GM23338 (cell line): ENCODE measurements around the gene AMFR. TPM values are rescaled to one million over a fixed set of nuclear protein-coding genes. Genes with fewer than 3 reads are reported as not detected.

Experiments
- ATAC-seq: fragments of 200-7000 bp; cut with Tn5 transposase; 3 replicates; pipeline ENCODE4 v1.9.1; 2020
- DNase-seq: peaks from one replicate; pipeline ENCODE4 v3.0.0-alpha.2; 2015; ENCODE audit warnings: low spot score
- H2AFZ ChIP-seq: fragments of 200-600 bp; sonication (generic); 2 replicates; pipeline ENCODE4 v1.8.0; 2016; ENCODE audit warnings: antibody characterized with exemption, mild to moderate bottlenecking, moderate library complexity
- H3F3A ChIP-seq: fragments of 200-600 bp; sonication (generic); replicated peaks from 2 replicates; pipeline ENCODE4 v1.8.0; 2017; ENCODE audit warnings: antibody characterized with exemption, mixed run types, low read depth
- H3K27ac ChIP-seq: fragments of 200-600 bp; sonication (generic); 2 replicates; pipeline ENCODE4 v1.6.1; 2016; ENCODE audit warnings: low read depth
- H3K27me3 ChIP-seq: fragments of 200-600 bp; sonication (generic); 2 replicates; pipeline ENCODE4 v1.8.0; 2016; ENCODE audit warnings: mild to moderate bottlenecking, mixed run types, moderate library complexity; ENCODE audit not compliant: insufficient read depth
- H3K36me3 ChIP-seq: fragments of 200-600 bp; sonication (generic); 2 replicates; pipeline ENCODE4 v1.8.0; 2016; ENCODE audit warnings: mild to moderate bottlenecking; ENCODE audit not compliant: insufficient read depth
- H3K4me1 ChIP-seq: fragments of 200-600 bp; sonication (generic); 2 replicates; pipeline ENCODE4 v1.8.0; 2016; ENCODE audit warnings: mild to moderate bottlenecking, moderate library complexity; ENCODE audit not compliant: insufficient read depth
- H3K4me2 ChIP-seq: fragments of 200-600 bp; sonication (generic); 2 replicates; pipeline ENCODE4 v1.7.1; 2017; ENCODE audit warnings: mixed run types
- H3K4me3 ChIP-seq: fragments of 200-600 bp; sonication (generic); 2 replicates; pipeline ENCODE4 v1.6.1; 2016; ENCODE audit warnings: mixed run types
- H3K79me2 ChIP-seq: fragments of 200-600 bp; sonication (generic); replicated peaks from 2 replicates; pipeline ENCODE4 v1.8.0; 2017; ENCODE audit warnings: mild to moderate bottlenecking; ENCODE audit not compliant: insufficient read depth
- H3K9me2 ChIP-seq: fragments of 200-600 bp; sonication (generic); 2 replicates; pipeline ENCODE4 v1.8.0; 2017; ENCODE audit not compliant: insufficient read depth
- H4K20me1 ChIP-seq: fragments of 200-600 bp; sonication (generic); replicated peaks from 2 replicates; pipeline ENCODE4 v1.8.0; 2017; ENCODE audit warnings: mild to moderate bottlenecking; ENCODE audit not compliant: insufficient read depth
- H3K27ac Mint-ChIP-seq: 2 replicates; pipeline ENCODE4 v1.8.0; 2020; ENCODE audit warnings: inconsistent platforms, mild to moderate bottlenecking, moderate library complexity, mixed read lengths
- H3K27me3 Mint-ChIP-seq: 3 replicates; pipeline ENCODE4 v1.8.0; 2022; ENCODE audit warnings: low read depth, mild to moderate bottlenecking, moderate library complexity, mixed read lengths, inconsistent platforms; ENCODE audit not compliant: insufficient read depth, poor library complexity
- H3K36me3 Mint-ChIP-seq: 3 replicates; pipeline ENCODE4 v1.8.0; 2021; ENCODE audit warnings: low read depth, mild to moderate bottlenecking, inconsistent platforms, moderate library complexity, mixed read lengths
- H3K4me1 Mint-ChIP-seq: 3 replicates; pipeline ENCODE4 v1.8.0; 2020; ENCODE audit warnings: mild to moderate bottlenecking, inconsistent platforms, mixed read lengths
- H3K4me3 Mint-ChIP-seq: 3 replicates; pipeline ENCODE4 v1.8.0; 2021; ENCODE audit warnings: moderate library complexity, mild to moderate bottlenecking, inconsistent platforms, mixed read lengths
- H3K9me3 Mint-ChIP-seq: 3 replicates; pipeline ENCODE4 v1.8.0; 2020; ENCODE audit warnings: moderate library complexity, mild to moderate bottlenecking, inconsistent platforms, mixed read lengths
- CREB1 ChIP-seq: fragments of 250-450 bp; sonication (Bioruptor Pico); IDR thresholded peaks from 2 replicates; pipeline ENCODE4 v1.5.0; 2020; ENCODE audit warnings: low read depth, mild to moderate bottlenecking, moderate library complexity
- EZH2 ChIP-seq: fragments of 200-600 bp; sonication (generic); IDR thresholded peaks from one replicate; pipeline ENCODE4 v1.8.0; 2017; ENCODE audit warnings: antibody characterized with exemption, mild to moderate bottlenecking, low read depth; ENCODE audit not compliant: unreplicated experiment
- EZH2phosphoT487 ChIP-seq: fragments of 200-600 bp; sonication (generic); IDR thresholded peaks from one replicate; pipeline ENCODE4 v1.8.1; 2018; ENCODE audit warnings: antibody characterized with exemption; ENCODE audit not compliant: unreplicated experiment
- POLR2AphosphoS5 ChIP-seq: IDR thresholded peaks from 2 replicates; pipeline ENCODE4 v1.6.1; 2016; ENCODE audit warnings: antibody characterized with exemption, low read depth
- STAT1 ChIP-seq: IDR thresholded peaks from one replicate; pipeline ENCODE4 v1.6.1; 2016; ENCODE audit warnings: antibody characterized with exemption; ENCODE audit not compliant: unreplicated experiment
- ZNF331 ChIP-seq: fragments of 250-450 bp; sonication (Bioruptor Pico); IDR thresholded peaks from 2 replicates; pipeline ENCODE4 v1.5.0; 2020; ENCODE audit warnings: low read depth, mild to moderate bottlenecking, moderate library complexity
- ZNF462 ChIP-seq: fragments of 250-450 bp; sonication (Bioruptor Pico); IDR thresholded peaks from 2 replicates; pipeline ENCODE4 v1.5.0; 2020; ENCODE audit warnings: mild to moderate bottlenecking, moderate library complexity
- polyA plus RNA-seq: library from polyadenylated mRNA; unstranded; fragments of >200 nt; fragmentation: Nextera tagmentation; extraction: Ambion mirVana; gene quantifications from 2 replicates; pipeline ENCODE4 v1.2.1, GENCODE V29; 2016
- total RNA-seq: library from RNA; depleted of rRNA; stranded (reverse); fragments of >200 nt; shearing (Covaris generic); gene quantifications from 2 replicates; pipeline ENCODE4 v1.2.3, GENCODE V29; 2014
- TF ChIP-seq, protein P1 (sequence below): IDR thresholded peaks from one replicate; pipeline ENCODE4 v1.6.1; 2018; ENCODE audit warnings: antibody characterized with exemption; ENCODE audit not compliant: unreplicated experiment
- TF ChIP-seq, protein P2 (sequence below), 2 experiments: fragments of 200-600 bp in 1 of 2; sonication (generic) in 1 of 2; conservative IDR thresholded peaks; 2 replicates each; pipeline versions ENCODE4 v1.5.1 to v1.6.1; 2016 to 2017; ENCODE audit warnings: antibody characterized with exemption in 2 of 2, low read depth in 2 of 2, mild to moderate bottlenecking in 2 of 2, moderate library complexity in 1 of 2

The AMFR gene
- total and polyA plus RNA-seq, 2 experiments from 2014 or later, result 9.0 to 41.1 TPM

DNA sequence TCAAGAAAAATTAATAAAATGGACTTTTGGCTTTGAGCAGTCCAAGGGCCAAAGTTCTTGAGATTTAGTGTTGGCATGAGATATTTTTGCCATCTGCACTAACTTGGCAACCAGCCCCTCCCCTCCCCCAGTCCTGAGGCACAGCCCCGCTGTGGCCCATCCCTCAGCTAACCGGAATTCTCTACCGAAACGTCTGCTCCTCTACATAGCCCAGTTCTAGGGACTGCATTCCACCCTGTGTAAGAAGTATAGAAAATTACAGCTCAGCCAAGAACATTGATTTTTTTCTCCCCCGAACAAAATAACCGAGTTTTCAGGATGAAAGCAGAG, 97.5 kb downstream of the AMFR start:
- H3K9me3 Mint-ChIP-seq, result no peaks in the 10 kb centered on the region
- Histone ChIP-seq H2AFZ (no peak overlapping the region), H3K27me3 (no peaks in the 10 kb centered on the region), H3K79me2 (no peaks in the 10 kb centered on the region), H3K27ac (no peak overlapping the region), H4K20me1 (no peaks in the 10 kb centered on the region; the same call in 1 of the 2 replicates), H3K4me2 (no peak overlapping the region), H3K9me2 (no peaks in the 10 kb centered on the region), H3F3A (no peaks in the 10 kb centered on the region), H3K4me3 (no peak overlapping the region), H3K36me3 (no peaks in the 10 kb centered on the region), H3K4me1 (no peaks in the 10 kb centered on the region)
- no peaks in the 10 kb centered on the region; the same call in 2 of the 3 replicates for H3K4me1 Mint-ChIP-seq
- H3K36me3 Mint-ChIP-seq, result peaks cover 3% of the 10 kb centered on the region; the same call in 1 of the 3 replicates
- no peak overlapping the region for H3K27ac Mint-ChIP-seq
- no peak overlapping the region for H3K4me3 Mint-ChIP-seq
- peaks cover 6% of the 10 kb centered on the region for H3K27me3 Mint-ChIP-seq
- TF ChIP-seq CREB1 (CRISPR knock-in tag) (no peak), ZNF331 (CRISPR knock-in tag) (no peak), EZH2 (no peak)
- ATAC-seq, result no peak
- DNase-seq, result no peak

- H3K36me3 Mint-ChIP-seq, result peaks cover 1% of the 10 kb centered on the region; the same call in 1 of the 3 replicates
- no peaks in the 10 kb centered on the region for H3K9me3 Mint-ChIP-seq
- ATAC-seq, result no peak
- TF ChIP-seq, protein P1, sequence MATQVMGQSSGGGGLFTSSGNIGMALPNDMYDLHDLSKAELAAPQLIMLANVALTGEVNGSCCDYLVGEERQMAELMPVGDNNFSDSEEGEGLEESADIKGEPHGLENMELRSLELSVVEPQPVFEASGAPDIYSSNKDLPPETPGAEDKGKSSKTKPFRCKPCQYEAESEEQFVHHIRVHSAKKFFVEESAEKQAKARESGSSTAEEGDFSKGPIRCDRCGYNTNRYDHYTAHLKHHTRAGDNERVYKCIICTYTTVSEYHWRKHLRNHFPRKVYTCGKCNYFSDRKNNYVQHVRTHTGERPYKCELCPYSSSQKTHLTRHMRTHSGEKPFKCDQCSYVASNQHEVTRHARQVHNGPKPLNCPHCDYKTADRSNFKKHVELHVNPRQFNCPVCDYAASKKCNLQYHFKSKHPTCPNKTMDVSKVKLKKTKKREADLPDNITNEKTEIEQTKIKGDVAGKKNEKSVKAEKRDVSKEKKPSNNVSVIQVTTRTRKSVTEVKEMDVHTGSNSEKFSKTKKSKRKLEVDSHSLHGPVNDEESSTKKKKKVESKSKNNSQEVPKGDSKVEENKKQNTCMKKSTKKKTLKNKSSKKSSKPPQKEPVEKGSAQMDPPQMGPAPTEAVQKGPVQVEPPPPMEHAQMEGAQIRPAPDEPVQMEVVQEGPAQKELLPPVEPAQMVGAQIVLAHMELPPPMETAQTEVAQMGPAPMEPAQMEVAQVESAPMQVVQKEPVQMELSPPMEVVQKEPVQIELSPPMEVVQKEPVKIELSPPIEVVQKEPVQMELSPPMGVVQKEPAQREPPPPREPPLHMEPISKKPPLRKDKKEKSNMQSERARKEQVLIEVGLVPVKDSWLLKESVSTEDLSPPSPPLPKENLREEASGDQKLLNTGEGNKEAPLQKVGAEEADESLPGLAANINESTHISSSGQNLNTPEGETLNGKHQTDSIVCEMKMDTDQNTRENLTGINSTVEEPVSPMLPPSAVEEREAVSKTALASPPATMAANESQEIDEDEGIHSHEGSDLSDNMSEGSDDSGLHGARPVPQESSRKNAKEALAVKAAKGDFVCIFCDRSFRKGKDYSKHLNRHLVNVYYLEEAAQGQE, result no peak
- TF ChIP-seq ZNF462 (CRISPR knock-in tag) (no peak), POLR2AphosphoS5 (no peak), STAT1 (no peak), EZH2phosphoT487 (no peak), CREB1 (CRISPR knock-in tag) (no peak)
- TF ChIP-seq, protein P2, sequence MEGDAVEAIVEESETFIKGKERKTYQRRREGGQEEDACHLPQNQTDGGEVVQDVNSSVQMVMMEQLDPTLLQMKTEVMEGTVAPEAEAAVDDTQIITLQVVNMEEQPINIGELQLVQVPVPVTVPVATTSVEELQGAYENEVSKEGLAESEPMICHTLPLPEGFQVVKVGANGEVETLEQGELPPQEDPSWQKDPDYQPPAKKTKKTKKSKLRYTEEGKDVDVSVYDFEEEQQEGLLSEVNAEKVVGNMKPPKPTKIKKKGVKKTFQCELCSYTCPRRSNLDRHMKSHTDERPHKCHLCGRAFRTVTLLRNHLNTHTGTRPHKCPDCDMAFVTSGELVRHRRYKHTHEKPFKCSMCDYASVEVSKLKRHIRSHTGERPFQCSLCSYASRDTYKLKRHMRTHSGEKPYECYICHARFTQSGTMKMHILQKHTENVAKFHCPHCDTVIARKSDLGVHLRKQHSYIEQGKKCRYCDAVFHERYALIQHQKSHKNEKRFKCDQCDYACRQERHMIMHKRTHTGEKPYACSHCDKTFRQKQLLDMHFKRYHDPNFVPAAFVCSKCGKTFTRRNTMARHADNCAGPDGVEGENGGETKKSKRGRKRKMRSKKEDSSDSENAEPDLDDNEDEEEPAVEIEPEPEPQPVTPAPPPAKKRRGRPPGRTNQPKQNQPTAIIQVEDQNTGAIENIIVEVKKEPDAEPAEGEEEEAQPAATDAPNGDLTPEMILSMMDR (conservative IDR thresholded peaks at IDR 0.05; ENCODE audit: low read depth in 2 of 2), result no peak
These were observed 98.0 kb downstream of the AMFR start for GRCh38 chr16:56327071-56327928.

More at GRCh38 chr16:56327071-56327928, 98.0 kb downstream of the AMFR start:
- DNase-seq, result no peak
- no peaks in the 10 kb centered on the region; the same call in 2 of the 3 replicates for H3K4me1 Mint-ChIP-seq
- Histone ChIP-seq H3K9me2 (no peaks in the 10 kb centered on the region), H3K27me3 (no peaks in the 10 kb centered on the region), H3F3A (no peaks in the 10 kb centered on the region), H3K36me3 (no peaks in the 10 kb centered on the region), H4K20me1 (no peaks in the 10 kb centered on the region; the same call in 1 of the 2 replicates), H3K4me1 (no peaks in the 10 kb centered on the region), H2AFZ (no peak overlapping the region), H3K4me3 (no peak overlapping the region), H3K27ac (no peak overlapping the region), H3K79me2 (no peaks in the 10 kb centered on the region), H3K4me2 (no peak overlapping the region)
- no peak overlapping the region for H3K4me3 Mint-ChIP-seq
- H3K27ac Mint-ChIP-seq, result no peak overlapping the region
- H3K27me3 Mint-ChIP-seq, result peaks cover 6% of the 10 kb centered on the region
